DMS79 (cell line): ENCODE data around the gene OOSP2.
"Not testable (repeated sequence)": the region's sequence is repeated elsewhere in the genome, so short reads cannot be mapped to it uniquely, and the experiment has no call there.

Experiments used
- DNase-seq: peaks from one replicate; lab custom pipeline; 2025; lab: John Stamatoyannopoulos, UW

The OOSP2 gene

GRCh38 chr11:60040109-60040508, at the start of gene OOSP2:
TSS of gene OOSP2 (plus strand) at chr11:60040409. CDS start at chr11:60040460, 51 bp downstream.
- DNase-seq: no peak

- no peak for DNase-seq
Observed at GRCh38 chr11:59990421-59990820, 49.8 kb upstream of the OOSP2 start.

GRCh38 chr11:59992425-59992824, 47.8 kb upstream of the OOSP2 start:
- DNase-seq: no peak

- DNase-seq: no peak
Observed at GRCh38 chr11:59997800-59998199, 42.4 kb upstream of the OOSP2 start.

GRCh38 chr11:59999691-60000090, 40.5 kb upstream of the OOSP2 start:
- DNase-seq: no peak

- DNase-seq: no peak
Observed at GRCh38 chr11:60003729-60004128, 36.5 kb upstream of the OOSP2 start.

GRCh38 chr11:60005360-60005759, 34.8 kb upstream of the OOSP2 start:
- DNase-seq: no peak

- no peak for DNase-seq
Observed at GRCh38 chr11:60016881-60017280, 23.3 kb upstream of the OOSP2 start, which contains the start of gene OOSP4B. TSS of gene OOSP4B (plus strand) at chr11:60017181.

GRCh38 chr11:60018058-60018457, 22.2 kb upstream of the OOSP2 start:
- DNase-seq: no peak

GRCh38 chr11:60020376-60020775, 19.8 kb upstream of the OOSP2 start:
- DNase-seq: not testable (repeated sequence)

- DNase-seq: no peak
Observed at GRCh38 chr11:60029015-60029632, 11.1 kb upstream of the OOSP2 start.

- not testable (repeated sequence) for DNase-seq
Observed at GRCh38 chr11:60050422-60050821, 10.2 kb downstream of the OOSP2 start.

GRCh38 chr11:60050839-60051238, 10.6 kb downstream of the OOSP2 start:
- DNase-seq: not testable (repeated sequence)

GRCh38 chr11:60056349-60056969, 16.2 kb downstream of the OOSP2 start, which contains the start of gene MS4A3:
TSS of gene MS4A3 (plus strand) at chr11:60056665. CDS start at chr11:60061161, 4,496 bp downstream.
- no peak for DNase-seq

GRCh38 chr11:60059052-60059451, 18.8 kb downstream of the OOSP2 start:
- no peak for DNase-seq

- no peak for DNase-seq
Observed at GRCh38 chr11:60059521-60060240, 19.5 kb downstream of the OOSP2 start.

- DNase-seq: no peak
Observed at GRCh38 chr11:60064111-60064510, 23.9 kb downstream of the OOSP2 start.

GRCh38 chr11:60065801-60066200, 25.6 kb downstream of the OOSP2 start:
- DNase-seq: no peak

GRCh38 chr11:60069450-60069849, 29.2 kb downstream of the OOSP2 start:
- DNase-seq: no peak

GRCh38 chr11:60071644-60072043, 31.4 kb downstream of the OOSP2 start:
- DNase-seq: not testable (repeated sequence)

- no peak for DNase-seq
Observed at GRCh38 chr11:60077216-60077817, 37.1 kb downstream of the OOSP2 start.

- no peak for DNase-seq
Observed at GRCh38 chr11:60077981-60078380, 37.8 kb downstream of the OOSP2 start.

- DNase-seq: no peak
Observed at GRCh38 chr11:60078745-60079144, 38.5 kb downstream of the OOSP2 start.
